ENCODE results near the gene SPATA33. TPM values are rescaled to one million over a fixed set of nuclear protein-coding genes. Genes with fewer than 3 reads are reported as not detected.

Gene SPATA33
- total RNA-seq, 1 donor from 2014 or later: 15.5 TPM

DNA sequence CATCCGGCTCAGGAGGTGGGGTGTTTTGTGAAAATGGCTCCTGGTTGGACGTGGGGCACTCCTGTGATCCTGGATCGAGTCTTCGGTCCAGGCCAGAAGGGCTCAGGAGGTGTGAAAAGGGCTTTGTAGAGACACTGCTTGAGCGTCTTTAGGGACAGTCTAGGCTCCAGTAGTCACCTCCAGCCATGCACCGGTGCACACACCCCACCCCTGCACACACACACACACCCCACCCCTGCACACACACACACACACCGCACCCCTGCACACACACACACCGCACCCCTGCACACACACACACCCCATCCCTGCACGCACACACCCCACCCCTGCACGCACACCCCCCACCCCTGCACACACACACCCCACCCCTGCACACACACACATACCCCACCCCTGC is 19.2 kb upstream of the SPATA33 start:
- no peaks in the 10 kb centered on the region for H3K36me3 Mint-ChIP-seq (ENCODE audit: low read depth)
- H3K9me3 Mint-ChIP-seq: no peaks in the 10 kb centered on the region
- intact Hi-C loops (cut with micrococcal nuclease): no loop called here
- H3K27me3 Mint-ChIP-seq (ENCODE audit: low read depth): no peaks in the 10 kb centered on the region
- peaks cover 7% of the 10 kb centered on the region for H3K4me1 Mint-ChIP-seq (ENCODE audit: low read depth)
- H3K4me3 Mint-ChIP-seq (ENCODE audit: low read depth): no peak overlapping the region
- no peak overlapping the region for H3K27ac Mint-ChIP-seq
- DNase-seq (ENCODE audit: low spot score): no peak

DNA sequence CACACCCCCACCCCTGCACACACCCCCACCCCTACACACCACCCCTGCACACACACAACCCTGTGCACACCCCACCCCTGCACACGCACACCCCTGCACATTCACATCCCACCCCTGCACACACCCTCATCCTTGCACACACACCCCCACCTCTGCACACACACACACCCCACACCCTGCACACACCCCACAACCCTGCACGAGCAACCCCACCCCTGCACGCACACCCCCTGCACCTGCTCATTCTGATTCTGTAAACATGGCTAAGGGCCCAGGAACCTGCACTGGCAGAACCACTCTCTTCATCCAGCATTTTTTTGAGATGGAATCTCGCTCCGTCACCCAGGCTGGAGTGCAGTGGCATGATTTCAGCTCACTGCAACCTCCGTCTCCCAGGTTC is 18.3 kb upstream of the SPATA33 start:
- no peaks in the 10 kb centered on the region for H3K27me3 Mint-ChIP-seq (ENCODE audit: low read depth)
- H3K4me1 Mint-ChIP-seq (ENCODE audit: low read depth): peaks cover 7% of the 10 kb centered on the region
- DNase-seq (ENCODE audit: low spot score): no peak
- intact Hi-C loops (cut with micrococcal nuclease): no loop called here
- H3K36me3 Mint-ChIP-seq (ENCODE audit: low read depth): peaks cover 3% of the 10 kb centered on the region
- H3K27ac Mint-ChIP-seq: no peak overlapping the region
- H3K4me3 Mint-ChIP-seq (ENCODE audit: low read depth): no peak overlapping the region
- H3K9me3 Mint-ChIP-seq: no peaks in the 10 kb centered on the region

- Mint-ChIP-seq H3K27me3 (ENCODE audit: low read depth) (no peaks in the 10 kb centered on the region), H3K9me3 (no peaks in the 10 kb centered on the region), H3K4me1 (ENCODE audit: low read depth) (peaks cover 7% of the 10 kb centered on the region), H3K4me3 (ENCODE audit: low read depth) (no peak overlapping the region), H3K36me3 (ENCODE audit: low read depth) (peaks cover 17% of the 10 kb centered on the region), H3K27ac (no peak overlapping the region)
- intact Hi-C loops (cut with micrococcal nuclease): loop anchor here (1.0 to 2.0 kb wide), 3 partner anchors 39 to 81 kb away; partner anchors contain the start of genes CPNE7 and RPL13
- DNase-seq (ENCODE audit: low spot score): no peak
These were observed 16.0 kb upstream of the SPATA33 start for GRCh38 chr16:89641458-89642119.

- H3K36me3 Mint-ChIP-seq (ENCODE audit: low read depth): peaks cover 22% of the 10 kb centered on the region
- H3K27ac Mint-ChIP-seq: no peak overlapping the region
- no peaks in the 10 kb centered on the region for H3K9me3 Mint-ChIP-seq
- H3K4me3 Mint-ChIP-seq (ENCODE audit: low read depth): no peak overlapping the region
- intact Hi-C loops (cut with micrococcal nuclease): no loop called here
- DNase-seq (ENCODE audit: low spot score): no peak
- H3K27me3 Mint-ChIP-seq (ENCODE audit: low read depth): no peaks in the 10 kb centered on the region
- H3K4me1 Mint-ChIP-seq (ENCODE audit: low read depth): peaks cover 7% of the 10 kb centered on the region
These were observed 15.1 kb upstream of the SPATA33 start for GRCh38 chr16:89642574-89642973.

DNA sequence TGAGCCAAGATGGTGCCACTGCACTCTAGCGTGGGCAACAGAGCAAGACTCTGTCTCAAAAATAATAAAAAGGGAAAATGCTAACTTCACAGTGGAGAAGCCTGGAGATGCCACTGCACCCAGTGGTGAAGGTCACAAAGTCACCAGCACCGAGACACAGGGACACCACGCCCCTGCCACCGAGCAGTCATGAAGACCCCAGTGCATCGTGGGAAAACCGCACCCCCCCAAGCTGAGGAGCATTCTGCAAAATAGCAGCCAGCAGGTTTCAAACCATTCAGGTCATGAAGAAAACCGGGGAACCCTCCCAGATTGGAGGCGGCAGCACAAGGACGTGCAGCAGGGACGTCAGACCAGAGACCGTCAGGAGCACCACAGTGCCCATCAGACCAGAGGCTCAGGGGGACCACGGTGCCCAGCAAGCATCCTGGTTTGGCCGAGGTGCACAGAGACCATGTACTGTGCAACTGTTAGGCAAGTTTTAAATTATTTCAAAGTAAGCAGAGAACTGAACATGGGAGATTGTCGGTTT is 13.8 kb upstream of the SPATA33 start:
- intact Hi-C loops (cut with micrococcal nuclease): no loop called here
- DNase-seq (ENCODE audit: low spot score): no peak
- no peak overlapping the region for H3K27ac Mint-ChIP-seq
- H3K9me3 Mint-ChIP-seq: no peaks in the 10 kb centered on the region
- H3K36me3 Mint-ChIP-seq (ENCODE audit: low read depth): peaks cover 26% of the 10 kb centered on the region
- no peak overlapping the region for H3K4me3 Mint-ChIP-seq (ENCODE audit: low read depth)
- H3K4me1 Mint-ChIP-seq (ENCODE audit: low read depth): peaks cover 7% of the 10 kb centered on the region
- H3K27me3 Mint-ChIP-seq (ENCODE audit: low read depth): no peaks in the 10 kb centered on the region

GRCh38 chr16:89645122-89645521 is 12.5 kb upstream of the SPATA33 start:
- peaks cover 34% of the 10 kb centered on the region for H3K36me3 Mint-ChIP-seq (ENCODE audit: low read depth)
- H3K4me1 Mint-ChIP-seq (ENCODE audit: low read depth): peaks cover 7% of the 10 kb centered on the region
- DNase-seq (ENCODE audit: low spot score): no peak
- no peaks in the 10 kb centered on the region for H3K27me3 Mint-ChIP-seq (ENCODE audit: low read depth)
- H3K9me3 Mint-ChIP-seq: no peaks in the 10 kb centered on the region
- H3K27ac Mint-ChIP-seq: no peak overlapping the region
- H3K4me3 Mint-ChIP-seq (ENCODE audit: low read depth): no peak overlapping the region
- intact Hi-C loops (cut with micrococcal nuclease): no loop called here

DNA sequence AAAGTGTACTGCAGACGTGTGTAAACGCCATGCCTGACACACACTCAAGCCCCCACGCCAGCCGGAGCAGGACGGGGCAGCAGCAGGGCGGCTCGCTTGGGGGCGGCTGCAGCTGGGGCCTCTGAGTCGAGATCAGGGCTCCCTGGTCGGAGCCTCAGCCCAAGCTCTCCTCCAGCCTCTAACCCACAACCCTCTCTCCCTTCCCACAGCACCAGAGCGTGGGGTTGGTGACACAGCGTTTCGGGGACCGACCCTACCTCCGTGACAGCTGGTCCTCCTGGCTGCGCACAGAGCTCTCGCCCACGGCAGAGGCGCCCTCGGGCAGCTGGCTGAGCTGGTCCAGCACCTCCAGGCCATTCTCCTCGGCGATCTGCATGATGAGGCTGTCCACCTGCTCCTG is 11.4 kb upstream of the SPATA33 start:
- Mint-ChIP-seq H3K27ac (no peak overlapping the region), H3K4me1 (ENCODE audit: low read depth) (no peaks in the 10 kb centered on the region), H3K4me3 (ENCODE audit: low read depth) (no peak overlapping the region), H3K36me3 (ENCODE audit: low read depth) (peaks cover 36% of the 10 kb centered on the region), H3K9me3 (no peaks in the 10 kb centered on the region), H3K27me3 (ENCODE audit: low read depth) (no peaks in the 10 kb centered on the region)
- no peak for DNase-seq (ENCODE audit: low spot score)
- intact Hi-C loops (cut with micrococcal nuclease): no loop called here

GRCh38 chr16:89646906-89647305 is 10.7 kb upstream of the SPATA33 start:
- Mint-ChIP-seq H3K4me3 (ENCODE audit: low read depth) (no peak overlapping the region), H3K4me1 (ENCODE audit: low read depth) (no peaks in the 10 kb centered on the region), H3K27me3 (ENCODE audit: low read depth) (no peaks in the 10 kb centered on the region), H3K9me3 (no peaks in the 10 kb centered on the region), H3K27ac (no peak overlapping the region), H3K36me3 (ENCODE audit: low read depth) (peaks cover 36% of the 10 kb centered on the region)
- no peak for DNase-seq (ENCODE audit: low spot score)
- intact Hi-C loops (cut with micrococcal nuclease): no loop called here

DNA sequence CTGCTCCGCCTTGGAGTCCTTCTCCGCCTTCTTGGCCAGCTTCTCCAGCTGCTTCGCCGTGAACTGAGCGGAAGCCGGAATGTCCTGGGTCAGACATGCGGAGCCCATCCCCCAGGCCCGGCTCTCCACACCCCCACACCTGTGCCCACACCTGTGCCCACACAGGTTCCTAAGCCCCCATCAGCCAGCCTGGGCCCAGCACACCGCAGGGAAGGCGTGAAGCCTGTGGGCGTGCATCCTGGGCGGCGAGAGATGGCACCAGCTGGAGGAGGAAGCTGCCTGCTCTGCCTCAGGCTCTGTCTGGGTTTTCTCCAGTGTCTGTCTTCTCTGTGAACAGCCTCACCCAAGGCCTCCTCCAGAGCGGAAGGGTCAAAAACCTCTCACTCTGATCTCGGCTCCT is 6.1 kb upstream of the SPATA33 start:
- intact Hi-C loops (cut with micrococcal nuclease): no loop called here
- no peaks in the 10 kb centered on the region for H3K27me3 Mint-ChIP-seq (ENCODE audit: low read depth)
- no peak for DNase-seq (ENCODE audit: low spot score)
- H3K9me3 Mint-ChIP-seq: no peaks in the 10 kb centered on the region
- H3K27ac Mint-ChIP-seq: no peak overlapping the region
- H3K36me3 Mint-ChIP-seq (ENCODE audit: low read depth): peaks cover 40% of the 10 kb centered on the region
- H3K4me3 Mint-ChIP-seq (ENCODE audit: low read depth): no peak overlapping the region
- peaks cover 8% of the 10 kb centered on the region for H3K4me1 Mint-ChIP-seq (ENCODE audit: low read depth)

GRCh38 chr16:89653656-89654295 is 3.9 kb upstream of the SPATA33 start:
- peak overlapping the region; percentile 36 for H3K4me3 Mint-ChIP-seq (ENCODE audit: low read depth)
- no peaks in the 10 kb centered on the region for H3K9me3 Mint-ChIP-seq
- H3K27me3 Mint-ChIP-seq (ENCODE audit: low read depth): no peaks in the 10 kb centered on the region
- intact Hi-C loops (cut with micrococcal nuclease): no loop called here
- no peak for DNase-seq (ENCODE audit: low spot score)
- H3K4me1 Mint-ChIP-seq (ENCODE audit: low read depth): peaks cover 15% of the 10 kb centered on the region
- no peak overlapping the region for H3K27ac Mint-ChIP-seq
- peaks cover 35% of the 10 kb centered on the region for H3K36me3 Mint-ChIP-seq (ENCODE audit: low read depth)

GRCh38 chr16:89655062-89655643 is 2.5 kb upstream of the SPATA33 start:
- Mint-ChIP-seq H3K4me3 (ENCODE audit: low read depth) (no peak overlapping the region), H3K4me1 (ENCODE audit: low read depth) (peaks cover 15% of the 10 kb centered on the region), H3K9me3 (no peaks in the 10 kb centered on the region), H3K36me3 (ENCODE audit: low read depth) (peaks cover 29% of the 10 kb centered on the region), H3K27ac (no peak overlapping the region), H3K27me3 (ENCODE audit: low read depth) (no peaks in the 10 kb centered on the region)
- no peak for DNase-seq (ENCODE audit: low spot score)
- intact Hi-C loops (cut with micrococcal nuclease): loop anchor here (5.0 kb wide), 1 partner anchor 93 kb away; the partner anchor contains the start of gene RPL13

DNA sequence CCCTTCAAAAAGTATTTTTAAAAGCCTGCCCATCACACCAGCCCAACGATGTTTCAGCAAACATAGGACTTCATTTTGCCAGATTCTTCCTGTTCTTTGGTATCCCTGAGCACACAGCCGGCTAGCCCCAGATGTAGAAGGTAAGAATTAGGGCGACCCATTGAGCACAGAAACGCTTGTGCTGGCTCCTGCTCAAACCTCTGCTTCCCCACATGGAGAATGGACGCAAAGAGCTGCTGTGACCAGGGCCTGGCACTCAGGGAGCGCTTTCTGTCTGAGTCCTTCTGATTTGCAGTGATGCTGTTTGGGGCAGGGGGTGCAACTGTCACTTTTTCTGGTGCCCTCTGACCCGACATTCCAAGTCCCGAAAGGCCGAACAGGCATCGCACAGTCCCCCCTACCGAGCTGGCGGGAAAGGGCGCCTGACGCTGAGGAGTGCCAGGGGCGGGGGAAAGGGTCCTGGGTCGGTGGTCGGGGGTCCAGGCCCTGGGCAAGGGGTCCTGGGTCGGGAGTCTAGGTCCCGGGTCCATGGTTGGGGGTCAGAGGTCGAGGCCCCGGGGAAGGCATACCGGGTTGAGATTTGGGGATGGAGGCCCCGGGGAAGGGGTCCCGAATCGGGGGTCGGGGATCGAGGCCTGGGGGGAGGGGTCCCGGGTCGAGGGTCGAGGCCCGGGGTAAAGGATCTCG is 1.1 kb upstream of the SPATA33 start:
- H3K27me3 Mint-ChIP-seq (ENCODE audit: low read depth): no peaks in the 10 kb centered on the region
- peak overlapping the region; percentile 92 for H3K4me3 Mint-ChIP-seq (ENCODE audit: low read depth)
- H3K36me3 Mint-ChIP-seq (ENCODE audit: low read depth): peaks cover 41% of the 10 kb centered on the region
- H3K4me1 Mint-ChIP-seq (ENCODE audit: low read depth): peaks cover 15% of the 10 kb centered on the region
- peak overlapping the region; percentile 75 for H3K27ac Mint-ChIP-seq
- no peak for DNase-seq (ENCODE audit: low spot score)
- H3K9me3 Mint-ChIP-seq: no peaks in the 10 kb centered on the region
- intact Hi-C loops (cut with micrococcal nuclease): loop anchor here (5.0 kb wide), 1 partner anchor 94 kb away; the partner anchor contains the start of gene RPL13
